CD14-positive monocyte (primary cell): ENCODE results near the gene CNTFR. TPM values are rescaled to one million over a fixed set of nuclear protein-coding genes. Genes with fewer than 3 reads are reported as not detected.

Experiments
- DNase-seq, 3 donors: peaks; one replicate each; pipeline ENCODE4 v3.0.0-alpha.2; 2011 to 2022
- H2AFZ ChIP-seq: 2 replicates; pipeline ENCODE4 v1.6.0; 2012; ENCODE audit warnings: mild to moderate bottlenecking, low read depth, low read length, inconsistent platforms; ENCODE audit not compliant: insufficient read depth, poor library complexity, severe bottlenecking
- H3K27ac ChIP-seq, 2 donors: 1 replicate in 1 of 2; 2 replicates in 1 of 2; pipeline ENCODE4 v1.5.1; 2012 to 2013; ENCODE audit warnings: low read length in 2 of 2, control low read depth in 1 of 2, inconsistent platforms in 1 of 2, low read depth in 1 of 2, mild to moderate bottlenecking in 1 of 2
- H3K27me3 ChIP-seq, 2 donors: one replicate each; pipeline versions ENCODE4 v1.6.0 to v1.6.1; 2011 to 2013; ENCODE audit warnings: low read length in 2 of 2; ENCODE audit not compliant: control insufficient read depth in 2 of 2, insufficient read depth in 2 of 2
- H3K36me3 ChIP-seq, 2 donors: replicated peaks in 1 of 2; 1 replicate in 1 of 2; 2 replicates in 1 of 2; pipeline versions ENCODE4 v1.5.1 to v1.6.1; 2012 to 2013; ENCODE audit warnings: low read length in 2 of 2, control low read depth in 1 of 2, inconsistent platforms in 1 of 2, mild to moderate bottlenecking in 1 of 2; ENCODE audit not compliant: insufficient read depth in 2 of 2, control insufficient read depth in 1 of 2
- H3K4me1 ChIP-seq, 2 donors: 1 replicate in 1 of 2; 2 replicates in 1 of 2; pipeline versions ENCODE4 v1.5.1 to v1.6.1; 2012 to 2013; ENCODE audit warnings: low read length in 2 of 2, control low read depth in 1 of 2, inconsistent platforms in 1 of 2, mild to moderate bottlenecking in 1 of 2, moderate library complexity in 1 of 2; ENCODE audit not compliant: insufficient read depth in 2 of 2, control insufficient read depth in 1 of 2
- H3K4me2 ChIP-seq: replicated peaks from 2 replicates; pipeline ENCODE3; 2012; ENCODE audit warnings: low read length, moderate library complexity, mild to moderate bottlenecking; ENCODE audit not compliant: poor library complexity, severe bottlenecking; ENCODE audit errors: extremely low read depth
- H3K4me3 ChIP-seq, 3 experiments: fragments of 200-600 bp in 1 of 3; sonication (generic) in 1 of 3; replicated peaks in 1 of 3; 1 replicate in 2 of 3; 2 replicates in 1 of 3; pipeline ENCODE4 v1.5.1; 2011 to 2013; ENCODE audit warnings: low read length in 3 of 3, mild to moderate bottlenecking in 3 of 3, control low read depth in 2 of 3, low read depth in 2 of 3, inconsistent platforms in 1 of 3, moderate library complexity in 1 of 3
- H3K79me2 ChIP-seq: 2 replicates; pipeline ENCODE4 v1.6.0; 2012; ENCODE audit warnings: mild to moderate bottlenecking, control low read depth, inconsistent platforms, low read length, moderate library complexity; ENCODE audit not compliant: insufficient read depth
- H3K9ac ChIP-seq: 2 replicates; pipeline ENCODE4 v1.6.0; 2017; ENCODE audit warnings: low read length, mild to moderate bottlenecking; ENCODE audit not compliant: insufficient read depth, poor library complexity, severe bottlenecking
- H3K9me3 ChIP-seq, 2 donors: replicated peaks in 1 of 2; 1 replicate in 1 of 2; 2 replicates in 1 of 2; pipeline versions ENCODE4 v1.5.1 to v1.6.1; 2012 to 2013; ENCODE audit warnings: low read length in 2 of 2, control low read depth in 1 of 2; ENCODE audit not compliant: control insufficient read depth in 1 of 2, insufficient read depth in 1 of 2
- H4K20me1 ChIP-seq: 2 replicates; pipeline ENCODE4 v1.6.0; 2012; ENCODE audit warnings: mild to moderate bottlenecking, low read length, control low read depth, moderate library complexity; ENCODE audit not compliant: insufficient read depth
- H3K27ac Mint-ChIP-seq, 7 donors: one replicate each; pipeline ENCODE4 v1.8.0; 2020; ENCODE audit warnings: mild to moderate bottlenecking in 7 of 7, mixed read lengths in 7 of 7, moderate library complexity in 6 of 7, inconsistent platforms in 2 of 7
- H3K27me3 Mint-ChIP-seq, 3 donors: one replicate each; pipeline ENCODE4 v1.8.0; 2021 to 2022; ENCODE audit warnings: low read depth in 3 of 3, mild to moderate bottlenecking in 3 of 3, mixed read lengths in 3 of 3, moderate library complexity in 3 of 3, inconsistent platforms in 1 of 3
- H3K36me3 Mint-ChIP-seq, 2 donors: one replicate each; pipeline ENCODE4 v1.8.0; 2020; ENCODE audit warnings: mixed read lengths in 2 of 2, inconsistent platforms in 1 of 2, mild to moderate bottlenecking in 1 of 2
- H3K4me1 Mint-ChIP-seq: one replicate; pipeline ENCODE4 v1.8.0; 2020; ENCODE audit warnings: mild to moderate bottlenecking, mixed read lengths
- H3K4me3 Mint-ChIP-seq, 2 donors: one replicate each; pipeline ENCODE4 v1.8.0; 2020; ENCODE audit warnings: mild to moderate bottlenecking in 2 of 2, mixed read lengths in 2 of 2, moderate library complexity in 1 of 2
- H3K9me3 Mint-ChIP-seq, 7 donors: one replicate each; pipeline ENCODE4 v1.8.0; 2020 to 2022; ENCODE audit warnings: mixed read lengths in 7 of 7, mild to moderate bottlenecking in 6 of 7, moderate library complexity in 6 of 7, inconsistent platforms in 2 of 7
- WGBS: methylation state at CpG from one replicate; pipeline ENCODE4 v1.1.5; 2013; ENCODE audit warnings: missing lambda C conversion rate; ENCODE audit not compliant: insufficient coverage; 5-methylcytosine and 5-hydroxymethylcytosine counted together
- intact Hi-C, 2 donors: fragments of 100-400 bp; cut with micrococcal nuclease; formaldehyde crosslinking; loops; one replicate each; pipeline versions ENCODE4 v1.15.0 to v1.15.1; 2023
- polyA plus RNA-seq, 3 donors: library from polyadenylated mRNA; depleted of rRNA in 1 of 3; unstranded in 2 of 3; stranded (reverse) in 1 of 3; fragments of 300-500 nt in 2 of 3; fragments of >200 nt in 1 of 3; fragmentation: Illumina TruSeq in 2 of 3; gene quantifications; 1 replicate in 2 of 3; 2 replicates in 1 of 3; pipeline ENCODE4 v1.2.3, GENCODE V29; 2012 to 2021
- TF ChIP-seq, protein P1 (sequence below): fragments of 200-600 bp; IDR thresholded peaks from one replicate; pipeline ENCODE4 v1.8.0; 2022; ENCODE audit warnings: antibody characterized with exemption, mild to moderate bottlenecking

The CNTFR gene
- polyA plus RNA-seq, 3 donors = not detected

DNA sequence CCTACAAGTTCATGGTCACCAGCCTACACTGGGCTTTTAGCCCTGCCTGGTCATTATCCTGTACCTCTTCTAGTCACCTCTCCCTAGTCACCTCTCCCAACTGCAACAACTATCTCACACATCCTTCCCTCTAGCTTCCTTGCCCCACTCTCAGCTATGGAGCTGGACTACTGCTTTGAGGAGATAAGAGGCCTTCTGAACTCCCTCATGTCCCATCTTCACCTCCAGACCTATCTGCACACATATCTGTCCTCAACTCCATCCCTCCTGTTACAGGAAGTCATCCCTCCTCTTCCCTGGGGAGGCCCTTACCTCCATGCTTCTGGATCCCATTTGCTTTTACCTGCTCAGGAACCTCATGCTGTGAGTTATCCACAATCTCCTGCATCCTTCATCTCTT lies 16.7 kb upstream of the CNTFR start:
- Histone ChIP-seq H3K4me1 (peaks cover 8 to 10% of the 10 kb centered on the region in 2 donors), H3K27ac (no peak overlapping the region), H3K4me3 (no peak overlapping the region), H3K9ac (no peak overlapping the region), H3K27me3 (peaks cover 0 to 2% of the 10 kb centered on the region in 2 donors), H3K79me2 (peaks cover 6% of the 10 kb centered on the region), H3K36me3 (no peaks in the 10 kb centered on the region), H4K20me1 (no peaks in the 10 kb centered on the region), H3K4me2 (no peak overlapping the region), H3K9me3 (no peaks in the 10 kb centered on the region), H2AFZ (no peak overlapping the region)
- no peaks in the 10 kb centered on the region for H3K36me3 Mint-ChIP-seq
- intact Hi-C loops = no loop called here
- peaks cover 6 to 11% (median 11%) of the 10 kb centered on the region in 3 donors for H3K27me3 Mint-ChIP-seq
- no peak for DNase-seq
- peaks cover 0 to 3% (median 0%) of the 10 kb centered on the region in 7 donors for H3K9me3 Mint-ChIP-seq
- H3K27ac Mint-ChIP-seq = no peak overlapping the region
- no peak overlapping the region for H3K4me3 Mint-ChIP-seq
- TF ChIP-seq, protein P1, sequence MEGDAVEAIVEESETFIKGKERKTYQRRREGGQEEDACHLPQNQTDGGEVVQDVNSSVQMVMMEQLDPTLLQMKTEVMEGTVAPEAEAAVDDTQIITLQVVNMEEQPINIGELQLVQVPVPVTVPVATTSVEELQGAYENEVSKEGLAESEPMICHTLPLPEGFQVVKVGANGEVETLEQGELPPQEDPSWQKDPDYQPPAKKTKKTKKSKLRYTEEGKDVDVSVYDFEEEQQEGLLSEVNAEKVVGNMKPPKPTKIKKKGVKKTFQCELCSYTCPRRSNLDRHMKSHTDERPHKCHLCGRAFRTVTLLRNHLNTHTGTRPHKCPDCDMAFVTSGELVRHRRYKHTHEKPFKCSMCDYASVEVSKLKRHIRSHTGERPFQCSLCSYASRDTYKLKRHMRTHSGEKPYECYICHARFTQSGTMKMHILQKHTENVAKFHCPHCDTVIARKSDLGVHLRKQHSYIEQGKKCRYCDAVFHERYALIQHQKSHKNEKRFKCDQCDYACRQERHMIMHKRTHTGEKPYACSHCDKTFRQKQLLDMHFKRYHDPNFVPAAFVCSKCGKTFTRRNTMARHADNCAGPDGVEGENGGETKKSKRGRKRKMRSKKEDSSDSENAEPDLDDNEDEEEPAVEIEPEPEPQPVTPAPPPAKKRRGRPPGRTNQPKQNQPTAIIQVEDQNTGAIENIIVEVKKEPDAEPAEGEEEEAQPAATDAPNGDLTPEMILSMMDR = no peak
- H3K4me1 Mint-ChIP-seq = peaks cover 10% of the 10 kb centered on the region

DNA sequence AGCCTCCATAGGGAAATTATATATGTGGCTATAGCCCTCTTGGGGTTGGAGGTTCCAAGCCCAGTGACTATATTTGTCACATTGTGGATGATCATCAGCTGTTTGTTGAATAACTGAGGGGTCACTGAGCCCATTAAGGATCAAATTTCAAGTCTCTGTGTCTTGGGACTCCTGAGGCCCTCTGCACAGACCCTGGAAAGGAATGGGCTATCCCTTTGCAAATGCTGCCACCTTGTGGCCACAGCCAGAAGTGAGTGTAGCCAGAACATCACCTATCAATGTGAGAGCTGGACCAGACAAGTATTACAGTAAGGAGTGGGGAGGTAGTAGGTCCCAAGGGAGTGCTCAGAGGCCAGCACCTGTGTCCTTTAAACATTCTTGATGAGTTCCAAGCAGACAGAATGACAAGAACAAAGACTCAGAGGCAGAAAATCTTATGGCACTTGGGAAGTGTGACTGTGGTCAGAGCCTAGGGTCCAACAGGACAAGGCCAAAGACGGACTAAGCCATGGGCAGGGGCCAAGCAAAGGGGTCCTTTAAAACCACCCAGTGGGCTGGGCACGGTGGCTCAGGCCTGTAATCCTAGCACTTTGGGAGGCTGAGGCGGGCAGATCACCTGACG lies 14.2 kb upstream of the CNTFR start:
- TF ChIP-seq, protein P1 = peak; percentile 91
- H3K27ac ChIP-seq = no peak overlapping the region
- H3K36me3 Mint-ChIP-seq = no peaks in the 10 kb centered on the region
- no peaks in the 10 kb centered on the region for H3K79me2 ChIP-seq
- no peak overlapping the region for H3K9ac ChIP-seq
- peaks cover 0 to 2% of the 10 kb centered on the region in 2 donors for H3K27me3 ChIP-seq
- H2AFZ ChIP-seq = no peak overlapping the region
- H3K27ac Mint-ChIP-seq = no peak overlapping the region
- peak; percentile 49 to 71 (median 68) for DNase-seq
- no peak overlapping the region for H3K4me2 ChIP-seq
- no peaks in the 10 kb centered on the region for H3K9me3 ChIP-seq
- WGBS = 44% methylated on average over 2 of the region's 4 CpGs
- no peaks in the 10 kb centered on the region for H3K4me1 ChIP-seq
- no peak overlapping the region for H3K4me3 ChIP-seq
- no peaks in the 10 kb centered on the region for H3K4me1 Mint-ChIP-seq
- no peaks in the 10 kb centered on the region for H3K36me3 ChIP-seq
- H3K4me3 Mint-ChIP-seq = no peak overlapping the region
- no peaks in the 10 kb centered on the region for H4K20me1 ChIP-seq
- peaks cover 11 to 14% (median 14%) of the 10 kb centered on the region in 3 donors for H3K27me3 Mint-ChIP-seq
- H3K9me3 Mint-ChIP-seq = peaks cover 0 to 2% (median 0%) of the 10 kb centered on the region in 7 donors
- intact Hi-C loops = loop anchor here (5.0 kb wide), 2 partner anchors 34 to 166 kb away; partner anchors contain the start of gene SIGMAR1 (in 1 of the 2)
